A549 (cell line): ENCODE data around the gene SPAG7. TPM values are rescaled to one million over a fixed set of nuclear protein-coding genes. Genes with fewer than 3 reads are reported as not detected.

Source experiments
- polyA plus RNA-seq, 4 experiments: library from polyadenylated mRNA; depleted of rRNA in 3 of 4; stranded (reverse); fragments of >200 nt; fragmentation: RNase III in 1 of 4; extraction: RNeasy Plus Mini Kit Qiagen cat#74134 plus additional on column Dnase treatment in 1 of 4; gene quantifications; 2 replicates in 3 of 4; 3 replicates in 1 of 4; pipeline ENCODE4 v1.2.3, GENCODE V29; 2011 to 2017
- small RNA-seq, 6 experiments: library from RNA; depleted of rRNA; stranded (forward); fragments of <200 nt; gene quantifications; one replicate each; pipeline ENCODE3, GENCODE V24; 2012

The SPAG7 gene
- polyA plus RNA-seq, 2 of the 4 experiments (the other 2 are of a cell fraction): 94.9 to 102 TPM

Small RNA genes within 50 kb of the gene (small RNA-seq; reads per million reads assigned to genes)
- gene MIR6864: 0 reads per million in 6 experiments
- gene MIR6865: 0 to 2.1 (median 0) reads per million in 6 experiments

Other genes starting within 250 kb of the SPAG7 start
- gene MED11, start 236.4 kb downstream of the SPAG7 start, polyA plus RNA-seq (2011; rRNA removed): 57.2 and 74.0 TPM in 2 replicates
- gene MED11, start 236.4 kb downstream of the SPAG7 start, polyA plus RNA-seq (2017; fragmentation: RNase III; extraction: RNeasy Plus Mini Kit Qiagen cat#74134 plus additional on column Dnase treatment): 52.6 to 62.5 TPM (median 58.1 TPM) in 3 replicates
- gene ZMYND15, start 228.0 kb downstream of the SPAG7 start, polyA plus RNA-seq (2011; rRNA removed): 0.15 and 0.16 TPM in 2 replicates
- 0.19 to 0.22 TPM (median 0.20 TPM) in 3 replicates for gene ZMYND15, start 228.0 kb downstream of the SPAG7 start, polyA plus RNA-seq (2017; fragmentation: RNase III; extraction: RNeasy Plus Mini Kit Qiagen cat#74134 plus additional on column Dnase treatment)
- 13.8 and 20.5 TPM in 2 replicates for gene CXCL16, start 227.9 kb downstream of the SPAG7 start, polyA plus RNA-seq (2011; rRNA removed)
- 9.1 to 11.2 TPM (median 10.1 TPM) in 3 replicates for gene CXCL16, start 227.9 kb downstream of the SPAG7 start, polyA plus RNA-seq (2017; fragmentation: RNase III; extraction: RNeasy Plus Mini Kit Qiagen cat#74134 plus additional on column Dnase treatment)
- gene TM4SF5, start 195.9 kb downstream of the SPAG7 start, polyA plus RNA-seq (2011; rRNA removed): 0.80 and 1.2 TPM in 2 replicates
- gene TM4SF5, start 195.9 kb downstream of the SPAG7 start, polyA plus RNA-seq (2017; fragmentation: RNase III; extraction: RNeasy Plus Mini Kit Qiagen cat#74134 plus additional on column Dnase treatment): 0.51 to 1.2 TPM (median 0.68 TPM) in 3 replicates
- 0.50 and 0.58 TPM in 2 replicates for gene VMO1, start 181.5 kb downstream of the SPAG7 start, polyA plus RNA-seq (2011; rRNA removed)
- 0.39 to 1.1 TPM (median 0.81 TPM) in 3 replicates for gene VMO1, start 181.5 kb downstream of the SPAG7 start, polyA plus RNA-seq (2017; fragmentation: RNase III; extraction: RNeasy Plus Mini Kit Qiagen cat#74134 plus additional on column Dnase treatment)
- gene GLTPD2, start 178.9 kb downstream of the SPAG7 start, polyA plus RNA-seq (2011; rRNA removed): not detected in 2 replicates
- gene GLTPD2, start 178.9 kb downstream of the SPAG7 start, polyA plus RNA-seq (2017; fragmentation: RNase III; extraction: RNeasy Plus Mini Kit Qiagen cat#74134 plus additional on column Dnase treatment): not detected in 3 replicates
- 376 and 414 TPM in 2 replicates for gene PSMB6, start 171.7 kb downstream of the SPAG7 start, polyA plus RNA-seq (2011; rRNA removed)
- gene PSMB6, start 171.7 kb downstream of the SPAG7 start, polyA plus RNA-seq (2017; fragmentation: RNase III; extraction: RNeasy Plus Mini Kit Qiagen cat#74134 plus additional on column Dnase treatment): 387 to 424 TPM (median 414 TPM) in 3 replicates
- 17.0 and 20.2 TPM in 2 replicates for gene PLD2, start 160.7 kb downstream of the SPAG7 start, polyA plus RNA-seq (2011; rRNA removed)
- 23.0 to 27.4 TPM (median 23.7 TPM) in 3 replicates for gene PLD2, start 160.7 kb downstream of the SPAG7 start, polyA plus RNA-seq (2017; fragmentation: RNase III; extraction: RNeasy Plus Mini Kit Qiagen cat#74134 plus additional on column Dnase treatment)
- gene MINK1, start 134.5 kb downstream of the SPAG7 start, polyA plus RNA-seq (2011; rRNA removed): 41.3 and 47.1 TPM in 2 replicates
- gene MINK1, start 134.5 kb downstream of the SPAG7 start, polyA plus RNA-seq (2017; fragmentation: RNase III; extraction: RNeasy Plus Mini Kit Qiagen cat#74134 plus additional on column Dnase treatment): 65.2 to 73.1 TPM (median 66.9 TPM) in 3 replicates
- gene C17orf107, start 68.3 kb downstream of the SPAG7 start, polyA plus RNA-seq (2011; rRNA removed): 0.11 and 0.13 TPM in 2 replicates
- 0.16 to 0.30 TPM (median 0.25 TPM) in 3 replicates for gene C17orf107, start 68.3 kb downstream of the SPAG7 start, polyA plus RNA-seq (2017; fragmentation: RNase III; extraction: RNeasy Plus Mini Kit Qiagen cat#74134 plus additional on column Dnase treatment)
- gene CHRNE, start 64.7 kb downstream of the SPAG7 start, polyA plus RNA-seq (2011; rRNA removed): 0.07 and 0.10 TPM in 2 replicates
- gene CHRNE, start 64.7 kb downstream of the SPAG7 start, polyA plus RNA-seq (2017; fragmentation: RNase III; extraction: RNeasy Plus Mini Kit Qiagen cat#74134 plus additional on column Dnase treatment): 0.12 to 0.14 TPM (median 0.13 TPM) in 3 replicates
- gene GP1BA, start 35.5 kb downstream of the SPAG7 start, polyA plus RNA-seq (2011; rRNA removed): not detected in 2 replicates
- gene GP1BA, start 35.5 kb downstream of the SPAG7 start, polyA plus RNA-seq (2017; fragmentation: RNase III; extraction: RNeasy Plus Mini Kit Qiagen cat#74134 plus additional on column Dnase treatment): not detected in 3 replicates
- gene SLC25A11, start 27.8 kb downstream of the SPAG7 start, polyA plus RNA-seq (2011; rRNA removed): 60.2 and 64.4 TPM in 2 replicates
- 64.4 to 69.2 TPM (median 67.9 TPM) in 3 replicates for gene SLC25A11, start 27.8 kb downstream of the SPAG7 start, polyA plus RNA-seq (2017; fragmentation: RNase III; extraction: RNeasy Plus Mini Kit Qiagen cat#74134 plus additional on column Dnase treatment)
- 98.7 and 110 TPM in 2 replicates for gene RNF167, start 27.5 kb downstream of the SPAG7 start, polyA plus RNA-seq (2011; rRNA removed)
- gene RNF167, start 27.5 kb downstream of the SPAG7 start, polyA plus RNA-seq (2017; fragmentation: RNase III; extraction: RNeasy Plus Mini Kit Qiagen cat#74134 plus additional on column Dnase treatment): 83.9 to 93.7 TPM (median 86.4 TPM) in 3 replicates
- 1,417 and 1,732 TPM in 2 replicates for gene PFN1, start 19.3 kb downstream of the SPAG7 start, polyA plus RNA-seq (2011; rRNA removed)
- 3,195 to 3,341 TPM (median 3,230 TPM) in 3 replicates for gene PFN1, start 19.3 kb downstream of the SPAG7 start, polyA plus RNA-seq (2017; fragmentation: RNase III; extraction: RNeasy Plus Mini Kit Qiagen cat#74134 plus additional on column Dnase treatment)
- gene ENO3, start 16.7 kb downstream of the SPAG7 start, polyA plus RNA-seq (2011; rRNA removed): 52.5 and 53.5 TPM in 2 replicates
- gene ENO3, start 16.7 kb downstream of the SPAG7 start, polyA plus RNA-seq (2017; fragmentation: RNase III; extraction: RNeasy Plus Mini Kit Qiagen cat#74134 plus additional on column Dnase treatment): 79.0 to 109 TPM (median 102 TPM) in 3 replicates
- 12.4 and 17.7 TPM in 2 replicates for gene CAMTA2, start 19.9 kb upstream of the SPAG7 start, polyA plus RNA-seq (2011; rRNA removed)
- gene CAMTA2, start 19.9 kb upstream of the SPAG7 start, polyA plus RNA-seq (2017; fragmentation: RNase III; extraction: RNeasy Plus Mini Kit Qiagen cat#74134 plus additional on column Dnase treatment): 30.1 to 33.8 TPM (median 30.3 TPM) in 3 replicates
- gene INCA1, start 29.7 kb upstream of the SPAG7 start, polyA plus RNA-seq (2011; rRNA removed): 0.66 and 0.86 TPM in 2 replicates
- gene INCA1, start 29.7 kb upstream of the SPAG7 start, polyA plus RNA-seq (2017; fragmentation: RNase III; extraction: RNeasy Plus Mini Kit Qiagen cat#74134 plus additional on column Dnase treatment): 1.1 to 1.3 TPM (median 1.1 TPM) in 3 replicates
- 42.0 and 48.4 TPM in 2 replicates for gene KIF1C, start 30.1 kb upstream of the SPAG7 start, polyA plus RNA-seq (2011; rRNA removed)
- 74.0 to 77.4 TPM (median 76.5 TPM) in 3 replicates for gene KIF1C, start 30.1 kb upstream of the SPAG7 start, polyA plus RNA-seq (2017; fragmentation: RNase III; extraction: RNeasy Plus Mini Kit Qiagen cat#74134 plus additional on column Dnase treatment)
- gene SLC52A1, start 67.6 kb upstream of the SPAG7 start, polyA plus RNA-seq (2011; rRNA removed): 1.4 and 1.9 TPM in 2 replicates
- gene SLC52A1, start 67.6 kb upstream of the SPAG7 start, polyA plus RNA-seq (2017; fragmentation: RNase III; extraction: RNeasy Plus Mini Kit Qiagen cat#74134 plus additional on column Dnase treatment): 1.0 to 1.4 TPM (median 1.3 TPM) in 3 replicates
- gene ZFP3, start 110.7 kb upstream of the SPAG7 start, polyA plus RNA-seq (2011; rRNA removed): 4.1 and 4.8 TPM in 2 replicates
- 1.6 to 1.9 TPM (median 1.7 TPM) in 3 replicates for gene ZFP3, start 110.7 kb upstream of the SPAG7 start, polyA plus RNA-seq (2017; fragmentation: RNase III; extraction: RNeasy Plus Mini Kit Qiagen cat#74134 plus additional on column Dnase treatment)
- 4.9 and 5.1 TPM in 2 replicates for gene ZNF232, start 144.1 kb upstream of the SPAG7 start, polyA plus RNA-seq (2011; rRNA removed)
- 4.7 to 5.1 TPM (median 4.7 TPM) in 3 replicates for gene ZNF232, start 144.1 kb upstream of the SPAG7 start, polyA plus RNA-seq (2017; fragmentation: RNase III; extraction: RNeasy Plus Mini Kit Qiagen cat#74134 plus additional on column Dnase treatment)
- 0.01 TPM in 2 replicates for gene USP6, start 148.2 kb upstream of the SPAG7 start, polyA plus RNA-seq (2011; rRNA removed)
- 0.04 to 0.09 TPM (median 0.07 TPM) in 3 replicates for gene USP6, start 148.2 kb upstream of the SPAG7 start, polyA plus RNA-seq (2017; fragmentation: RNase III; extraction: RNeasy Plus Mini Kit Qiagen cat#74134 plus additional on column Dnase treatment)
- gene ZNF594, start 224.1 kb upstream of the SPAG7 start, polyA plus RNA-seq (2011; rRNA removed): 3.8 and 4.3 TPM in 2 replicates
- 2.2 to 2.7 TPM (median 2.3 TPM) in 3 replicates for gene ZNF594, start 224.1 kb upstream of the SPAG7 start, polyA plus RNA-seq (2017; fragmentation: RNase III; extraction: RNeasy Plus Mini Kit Qiagen cat#74134 plus additional on column Dnase treatment)